HepG2 (cell line): Measurements from ENCODE around the gene THEM5.

Experiments
- BRCA1 ChIP-seq: sonication (generic); formaldehyde crosslinking; IDR thresholded peaks from 2 replicates; pipeline ENCODE4 v1.4.0; 2020; ENCODE audit warnings: missing genetic modification reagents
- FOXA1 ChIP-seq, 2 experiments: fragments of 450-650 bp in 1 of 2; sonication (generic) in 1 of 2; formaldehyde crosslinking in 1 of 2; IDR thresholded peaks; 2 replicates each; pipeline versions ENCODE4 v1.4.0 to v1.6.1; 2016 to 2020; ENCODE audit warnings: missing genetic modification reagents in 1 of 2
- HBP1 ChIP-seq: IDR thresholded peaks from 2 replicates; pipeline ENCODE4 v1.6.1; 2016; ENCODE audit warnings: low read depth, control low read depth
- KLF6 ChIP-seq: IDR thresholded peaks from 2 replicates; pipeline ENCODE4 v1.8.0; 2016; ENCODE audit warnings: missing biosample characterization, missing genetic modification reagents
- POLR2A ChIP-seq, 2 experiments: IDR thresholded peaks; 2 replicates each; pipeline ENCODE4 v1.6.1; 2011; ENCODE audit warnings: low read depth in 2 of 2, low read length in 2 of 2, mild to moderate bottlenecking in 1 of 2, moderate library complexity in 1 of 2; ENCODE audit not compliant: insufficient read depth in 1 of 2
- POLR2AphosphoS5 ChIP-seq: IDR thresholded peaks from 2 replicates; pipeline ENCODE4 v1.6.1; 2012; ENCODE audit warnings: low read depth, low read length
- SIN3A ChIP-seq: IDR thresholded peaks from 2 replicates; pipeline ENCODE4 v1.6.1; 2011; ENCODE audit warnings: low read depth, mild to moderate bottlenecking, control low read depth, low read length, borderline replicate concordance
- YY1 ChIP-seq: IDR thresholded peaks from 2 replicates; pipeline ENCODE4 v1.6.1; 2011; ENCODE audit warnings: low read length, low read depth, moderate library complexity, mild to moderate bottlenecking; ENCODE audit not compliant: insufficient read depth, insufficient replicate concordance
- ZFP36L1 ChIP-seq: sonication (generic); formaldehyde crosslinking; IDR thresholded peaks from 2 replicates; pipeline ENCODE4 v1.8.0; 2022; ENCODE audit warnings: mild to moderate bottlenecking, missing genetic modification reagents, moderate library complexity
- ZFP37 ChIP-seq: sonication (generic); formaldehyde crosslinking; IDR thresholded peaks from 2 replicates; pipeline ENCODE4 v1.4.0; 2020; ENCODE audit warnings: missing genetic modification reagents, borderline replicate concordance
- TF ChIP-seq, protein P1 (sequence below): sonication (generic); formaldehyde crosslinking; IDR thresholded peaks from 2 replicates; pipeline ENCODE4 v1.5.0; 2020; ENCODE audit warnings: mild to moderate bottlenecking, missing genetic modification reagents, moderate library complexity

DNA sequence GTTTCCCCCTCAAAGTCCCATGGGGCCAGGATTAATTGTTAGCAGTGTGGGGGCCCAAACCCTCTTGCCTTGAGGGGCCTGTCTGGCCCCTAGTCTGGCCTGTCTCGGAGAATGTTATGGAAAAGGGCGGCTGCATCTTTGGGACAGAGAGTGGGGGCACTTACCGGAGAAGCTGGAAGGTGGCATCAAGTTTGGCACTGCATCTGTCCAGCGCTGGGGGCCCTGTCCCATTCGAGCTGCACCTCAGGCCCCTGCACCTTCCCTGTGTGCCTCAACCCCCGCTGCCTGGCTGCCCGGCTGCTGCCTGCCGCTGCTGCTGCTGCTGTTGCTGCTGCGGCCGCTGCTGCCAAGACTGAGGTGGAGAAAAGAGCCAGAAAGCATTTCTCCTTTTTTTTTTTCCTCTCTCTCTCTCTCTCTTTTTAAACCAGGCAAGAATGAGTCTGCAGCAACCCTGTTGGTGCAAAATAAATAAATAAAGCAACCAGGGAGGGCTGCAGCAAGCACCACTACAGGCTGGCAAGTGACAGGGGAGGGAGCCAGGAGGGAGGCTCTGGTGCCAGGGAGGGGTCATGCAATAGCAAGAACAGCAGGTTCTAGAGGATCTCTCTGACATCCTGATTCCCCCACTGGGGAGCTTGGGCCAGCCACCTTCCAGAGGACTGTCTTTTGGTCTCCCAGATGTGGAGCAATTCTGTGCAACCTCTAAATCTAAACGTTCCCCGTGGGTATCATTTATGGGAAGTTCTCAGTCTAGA lies 48.3 kb downstream of the THEM5 start, which contains the start of gene LINGO4:
- TF ChIP-seq SIN3A (no peak), KLF6 (CRISPR knock-in tag) (no peak), BRCA1 (CRISPR knock-in tag) (no peak), POLR2A (IDR thresholded peaks at IDR 0.05; ENCODE audit: insufficient read depth in 1 of 2, low read depth in 2 of 2, low read length in 2 of 2) (no peak), ZFP37 (no peak), HBP1 (CRISPR knock-in tag) (no peak), FOXA1 (IDR thresholded peaks at IDR 0.05) (no peak), FOXA1 (CRISPR knock-in tag; IDR thresholded peaks at IDR 0.05) (no peak), YY1 (no peak), ZFP36L1 (CRISPR knock-in tag) (no peak), POLR2AphosphoS5 (no peak)
- TF ChIP-seq, protein P1, sequence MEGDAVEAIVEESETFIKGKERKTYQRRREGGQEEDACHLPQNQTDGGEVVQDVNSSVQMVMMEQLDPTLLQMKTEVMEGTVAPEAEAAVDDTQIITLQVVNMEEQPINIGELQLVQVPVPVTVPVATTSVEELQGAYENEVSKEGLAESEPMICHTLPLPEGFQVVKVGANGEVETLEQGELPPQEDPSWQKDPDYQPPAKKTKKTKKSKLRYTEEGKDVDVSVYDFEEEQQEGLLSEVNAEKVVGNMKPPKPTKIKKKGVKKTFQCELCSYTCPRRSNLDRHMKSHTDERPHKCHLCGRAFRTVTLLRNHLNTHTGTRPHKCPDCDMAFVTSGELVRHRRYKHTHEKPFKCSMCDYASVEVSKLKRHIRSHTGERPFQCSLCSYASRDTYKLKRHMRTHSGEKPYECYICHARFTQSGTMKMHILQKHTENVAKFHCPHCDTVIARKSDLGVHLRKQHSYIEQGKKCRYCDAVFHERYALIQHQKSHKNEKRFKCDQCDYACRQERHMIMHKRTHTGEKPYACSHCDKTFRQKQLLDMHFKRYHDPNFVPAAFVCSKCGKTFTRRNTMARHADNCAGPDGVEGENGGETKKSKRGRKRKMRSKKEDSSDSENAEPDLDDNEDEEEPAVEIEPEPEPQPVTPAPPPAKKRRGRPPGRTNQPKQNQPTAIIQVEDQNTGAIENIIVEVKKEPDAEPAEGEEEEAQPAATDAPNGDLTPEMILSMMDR (CRISPR knock-in tag), result no peak
